Measurements from ENCODE around the gene KIF21B. TPM values are rescaled to one million over a fixed set of nuclear protein-coding genes. Genes with fewer than 3 reads are reported as not detected.

Gene KIF21B
- total and polyA plus RNA-seq, 2 of the 4 experiments (the other 2 are of a cell fraction), result 0.36 to 0.55 TPM

GRCh38 chr1:201000391-201000790, 23.1 kb downstream of the KIF21B start:
- Histone ChIP-seq H2AK5ac (ENCODE audit: low read depth, low read length) (no peak overlapping the region), H3K4me1 (ENCODE audit: control insufficient read depth, insufficient read depth, low read length) (no peaks in the 10 kb centered on the region), H3K27me3 (ENCODE audit: control insufficient read depth, insufficient read depth, low read length) (peaks cover 8% of the 10 kb centered on the region; the same call in 1 of the 2 replicates), H4K20me1 (ENCODE audit: insufficient read depth, low read length) (no peaks in the 10 kb centered on the region), H3K4me3 (ENCODE audit: insufficient read depth, low read depth, low read length) (no peak overlapping the region), H2BK20ac (ENCODE audit: low read depth, low read length) (no peak overlapping the region), H4K8ac (ENCODE audit: low read depth in 2 of 2, low read length in 2 of 2) (no peak overlapping the region), H3K9ac (ENCODE audit: low read depth, low read length) (no peak overlapping the region), H3K79me1 (ENCODE audit: low read depth in 1 of 2, low read length in 2 of 2) (no peaks in the 10 kb centered on the region), H3K56ac (ENCODE audit: extremely low read depth, insufficient read depth, low read length) (no peak overlapping the region), H3K27ac (ENCODE audit: insufficient read depth, low read length) (no peak overlapping the region), H3K23ac (ENCODE audit: low read depth, low read length) (no peak overlapping the region), H3K9me1 (ENCODE audit: insufficient read depth, low read length) (no peaks in the 10 kb centered on the region), H3K4ac (ENCODE audit: low read depth, low read length) (no peak overlapping the region), H2AFZ (replicated peaks; ENCODE audit: low read length, poor library complexity) (no peak overlapping the region), H4K5ac (ENCODE audit: low read depth, low read length) (no peak overlapping the region), H3K36me3 (ENCODE audit: control insufficient read depth, insufficient read depth, low read length) (no peaks in the 10 kb centered on the region; the same call in 1 of the 2 replicates), H3K4me2 (ENCODE audit: low read depth, low read length) (no peak overlapping the region), H4K91ac (ENCODE audit: insufficient read depth, low read depth, low read length) (no peak overlapping the region), H2BK120ac (ENCODE audit: low read depth, low read length) (no peak overlapping the region), H3K18ac (ENCODE audit: low read depth, low read length) (no peak overlapping the region), H2BK15ac (ENCODE audit: low read depth, low read length) (no peak overlapping the region), H3K14ac (replicated peaks; ENCODE audit: low read depth, low read length) (no peak overlapping the region), H2BK5ac (ENCODE audit: low read depth, low read length, poor library complexity, severe bottlenecking) (no peak overlapping the region), H2AK9ac (replicated peaks; ENCODE audit: low read depth, low read length, poor library complexity) (no peak overlapping the region), H3K9me3 (ENCODE audit: control insufficient read depth, insufficient read depth, low read length) (no peaks in the 10 kb centered on the region)
- CTCF ChIA-PET, result no interaction called here
- dilution Hi-C loops (cut with HindIII; ENCODE audit: low sequenced_read_pairs, unreplicated experiment), result no loop called here
- ATAC-seq (ENCODE audit: low read depth), result no peak
- in situ Hi-C loops (cut with MboI; ENCODE audit: low sequenced_read_pairs), result no loop called here
- 89% methylated on average over 14 of the region's 25 CpGs; no CpG with 5 or more reads in 1 of the 2 experiments for WGBS, 2 experiments (ENCODE audit: extremely low coverage in 2 of 2, insufficient read length in 1 of 2)
- POLR2A ChIA-PET (ENCODE audit: unreplicated experiment), result no interaction called here
- BruUV-seq (replicated peaks), result no TSS peak
- no peak for TF ChIP-seq MAFK (IDR thresholded peaks at IDR 0.05; ENCODE audit: low read depth, low read length)
- TF ChIP-seq CTCF (conservative IDR thresholded peaks at IDR 0.05; ENCODE audit: low read depth, low read length), result no peak
- TF ChIP-seq CHD1 (IDR thresholded peaks at IDR 0.05; ENCODE audit: low read depth, low read length), result no peak
- no peak for TF ChIP-seq ELK1 (IDR thresholded peaks at IDR 0.05; ENCODE audit: borderline replicate concordance, low read depth, low read length)
- TF ChIP-seq RCOR1 (IDR thresholded peaks at IDR 0.05; ENCODE audit: insufficient replicate concordance, low read length), result no peak
- TF ChIP-seq RFX5 (IDR thresholded peaks at IDR 0.05; ENCODE audit: low read depth, low read length), result no peak
- no peak for TF ChIP-seq USF2 (IDR thresholded peaks at IDR 0.05; ENCODE audit: low read depth, low read length)
- no peak for TF ChIP-seq POLR2A (IDR thresholded peaks at IDR 0.05; ENCODE audit: low read depth, low read length)
- no peak for TF ChIP-seq NFE2L2 (IDR thresholded peaks at IDR 0.05; ENCODE audit: low read depth, low read length)
- no peak for TF ChIP-seq MXI1 (IDR thresholded peaks at IDR 0.05; ENCODE audit: borderline replicate concordance, low read depth, low read length)
- TF ChIP-seq SMC3 (IDR thresholded peaks at IDR 0.05; ENCODE audit: low read depth, low read length), result no peak
- intact Hi-C loops (cut with micrococcal nuclease), result no loop called here
- no peak for DNase-seq

Data from IMR-90 (cell line).